ENCODE results near the gene ATP6V1E1.

GRCh38 chr22:17586831-17587440, 41.6 kb downstream of the ATP6V1E1 start:
- no peak for TF ChIP-seq CTCF (conservative IDR thresholded peaks at IDR 0.05; ENCODE audit: low read depth, low read length)
- no peak for TF ChIP-seq EZH2 (IDR thresholded peaks at IDR 0.05; ENCODE audit: borderline replicate concordance, low read depth, low read length, poor library complexity, severe bottlenecking)
